SW480 (cell line): ENCODE measurements around the gene HSPBAP1.
"Not testable (repeated sequence)": the region's sequence is repeated elsewhere in the genome, so short reads cannot be mapped to it uniquely, and the experiment has no call there.

Experiments used
- DNase-seq: peaks from one replicate; pipeline ENCODE4 v3.0.0-alpha.2; 2016; ENCODE audit warnings: low spot score

HSPBAP1 gene

DNA sequence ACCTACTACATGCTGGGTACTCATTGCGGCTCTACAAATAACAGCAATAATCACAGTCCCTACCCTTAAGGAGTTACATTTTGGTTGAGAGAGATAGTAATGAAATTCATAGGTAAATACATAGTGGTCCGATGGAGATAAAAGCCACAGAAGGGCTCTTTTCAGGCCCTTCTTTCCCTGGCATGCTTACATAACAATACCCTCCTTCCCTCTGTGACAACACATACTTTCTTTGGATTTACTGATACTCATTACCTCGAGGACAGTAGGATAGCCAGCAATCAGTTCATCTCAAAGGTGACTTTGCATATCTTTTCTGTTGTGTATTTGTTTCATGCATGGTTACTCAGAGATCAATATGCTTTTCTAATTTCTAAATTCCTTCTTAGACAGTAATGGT lies 54.5 kb downstream of the HSPBAP1 start:
- no peak for DNase-seq

GRCh38 chr3:122732682-122733525 lies 60.7 kb downstream of the HSPBAP1 start:
- DNase-seq, result not testable (repeated sequence)

DNA sequence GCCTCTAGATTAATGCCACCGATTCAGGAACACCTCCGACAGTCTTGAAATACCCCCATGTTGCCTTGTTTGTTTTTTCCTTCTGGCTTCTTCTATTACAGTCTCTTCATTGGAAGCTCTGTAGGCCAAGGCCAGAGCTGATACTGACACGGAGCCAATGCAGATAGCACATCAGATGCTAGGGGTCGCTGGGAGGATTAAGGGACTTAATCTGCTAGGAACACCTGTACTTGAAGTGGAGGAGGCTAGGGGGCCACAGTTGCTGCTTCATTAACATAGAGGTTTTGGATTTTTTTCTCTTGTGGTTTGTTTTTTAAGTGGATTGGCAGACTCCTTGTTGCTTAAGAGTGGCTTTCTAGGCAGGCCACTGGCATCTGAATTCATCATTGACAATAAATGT lies 63.4 kb downstream of the HSPBAP1 start:
- no peak for DNase-seq

GRCh38 chr3:122728756-122729514 lies 64.7 kb downstream of the HSPBAP1 start:
- DNase-seq, result no peak

DNA sequence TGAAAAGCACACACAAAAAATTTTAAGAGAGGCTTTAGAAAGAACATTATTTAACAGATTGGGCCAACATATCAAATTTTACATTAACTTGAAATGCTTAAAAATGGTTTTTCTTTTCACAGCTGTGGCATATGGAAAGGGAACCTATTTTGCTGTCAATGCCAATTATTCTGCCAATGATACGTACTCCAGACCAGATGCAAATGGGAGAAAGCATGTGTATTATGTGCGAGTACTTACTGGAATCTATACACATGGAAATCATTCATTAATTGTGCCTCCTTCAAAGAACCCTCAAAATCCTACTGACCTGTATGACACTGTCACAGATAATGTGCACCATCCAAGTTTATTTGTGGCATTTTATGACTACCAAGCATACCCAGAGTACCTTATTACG lies 65.4 kb downstream of the HSPBAP1 start:
- no peak for DNase-seq

- no peak for DNase-seq
Observed at GRCh38 chr3:122727766-122728165, 65.9 kb downstream of the HSPBAP1 start.

GRCh38 chr3:122727294-122727693 lies 66.3 kb downstream of the HSPBAP1 start:
- no peak for DNase-seq

GRCh38 chr3:122725106-122725505 lies 68.5 kb downstream of the HSPBAP1 start:
- DNase-seq, result no peak

DNA sequence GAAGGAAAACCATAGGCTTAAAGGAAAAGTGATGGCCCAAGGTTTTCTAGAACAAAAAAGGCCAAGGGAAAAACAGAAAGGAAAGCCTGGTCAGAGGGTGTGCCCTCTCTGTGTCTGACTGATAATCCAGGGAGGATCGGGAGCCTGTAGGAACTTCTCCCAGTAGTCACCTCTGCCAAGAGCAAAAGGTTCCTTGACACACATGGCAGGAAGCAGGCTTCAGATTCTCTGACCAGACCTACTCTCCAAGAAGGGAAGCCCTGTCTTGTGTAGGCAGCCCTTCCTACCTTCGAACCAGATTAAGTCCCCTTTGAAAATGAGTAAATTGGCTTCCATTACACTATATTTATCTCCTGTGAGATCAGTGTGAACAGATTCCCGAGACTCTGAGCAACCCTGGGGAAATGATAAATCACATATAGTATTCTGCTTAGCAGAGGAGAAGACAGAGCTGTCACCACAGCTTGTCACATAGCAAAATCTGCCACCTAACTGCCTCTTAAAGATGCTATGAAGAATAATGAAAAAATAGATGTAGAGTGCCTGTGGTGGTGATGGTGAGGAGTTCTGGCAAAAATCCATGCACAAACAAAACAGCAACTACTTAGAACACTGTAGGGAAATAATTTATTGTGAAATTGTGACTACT lies 74.2 kb downstream of the HSPBAP1 start:
- no peak for DNase-seq

DNA sequence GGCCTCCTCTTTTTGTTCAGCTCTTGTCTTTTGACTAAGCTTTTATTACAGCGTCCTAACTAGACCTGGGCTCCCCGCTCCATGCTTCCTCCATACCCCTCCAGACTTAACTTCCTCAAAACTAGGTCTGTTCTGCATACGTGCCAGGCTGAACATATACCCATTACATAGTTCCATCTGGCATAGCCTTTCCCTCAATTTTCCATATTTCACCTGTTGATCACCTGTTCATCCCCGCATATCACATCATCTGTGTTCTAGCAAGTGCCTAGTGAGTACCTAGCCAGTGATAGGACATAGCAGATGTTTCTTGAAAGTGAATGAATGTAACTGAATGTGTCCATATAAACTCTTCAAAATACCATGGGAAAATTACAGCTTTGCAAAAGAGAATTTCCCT lies 77.0 kb downstream of the HSPBAP1 start:
- no peak for DNase-seq

DNA sequence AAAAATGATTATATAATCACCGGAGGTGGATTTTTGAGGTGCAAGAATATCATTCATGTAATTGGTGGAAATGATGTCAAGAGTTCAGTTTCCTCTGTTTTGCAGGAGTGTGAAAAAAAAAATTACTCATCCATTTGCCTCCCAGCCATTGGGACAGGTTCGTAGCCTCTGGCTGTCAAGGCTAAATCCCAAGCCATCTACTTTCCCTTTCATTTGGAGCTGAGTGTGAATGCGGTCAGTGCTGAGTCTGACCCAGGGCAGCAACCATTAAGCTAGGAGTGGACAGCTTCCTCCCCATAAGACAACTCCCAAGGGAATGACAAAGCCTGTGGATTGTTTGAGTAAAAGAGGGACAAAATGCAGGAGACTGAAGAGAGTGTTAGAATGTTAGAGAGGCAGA lies 79.4 kb downstream of the HSPBAP1 start:
- no peak for DNase-seq

GRCh38 chr3:122710616-122711251 lies 82.9 kb downstream of the HSPBAP1 start:
- DNase-seq, result not testable (repeated sequence)

- no peak for DNase-seq
Observed at GRCh38 chr3:122705379-122705778, 88.3 kb downstream of the HSPBAP1 start.

GRCh38 chr3:122700193-122700592 lies 93.4 kb downstream of the HSPBAP1 start:
- DNase-seq, result no peak

DNA sequence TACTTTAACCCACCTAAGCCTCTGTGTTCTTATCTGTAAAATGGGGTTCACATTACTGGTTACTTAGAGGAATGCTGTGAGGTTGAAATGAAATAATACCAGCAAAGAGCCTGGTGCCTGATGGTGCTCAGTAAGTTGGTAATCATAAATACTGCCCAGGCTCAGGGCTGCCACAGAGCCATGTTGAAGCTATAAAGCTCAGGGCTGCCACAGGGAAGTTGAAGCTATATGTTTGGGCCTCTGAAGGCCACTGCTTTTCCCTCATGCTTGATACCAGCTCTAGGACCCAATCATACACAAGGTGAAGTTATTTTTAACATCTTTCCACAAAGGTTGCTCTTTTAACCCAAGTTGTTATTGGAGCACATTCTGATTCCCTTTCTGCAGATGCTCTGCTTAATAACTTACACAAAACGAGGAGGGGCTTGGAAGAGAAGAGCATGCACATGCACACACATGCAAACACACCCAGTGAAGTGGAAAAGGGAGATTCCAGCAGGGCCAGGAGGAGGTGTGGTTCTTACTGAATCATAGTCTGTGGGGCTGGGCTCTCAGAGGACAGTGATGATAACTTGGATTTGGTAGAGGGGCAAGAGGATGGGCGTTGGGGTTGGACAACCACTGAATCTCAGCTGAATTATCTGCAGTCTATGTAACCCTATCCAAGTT lies 95.5 kb downstream of the HSPBAP1 start:
- DNase-seq, result no peak

DNA sequence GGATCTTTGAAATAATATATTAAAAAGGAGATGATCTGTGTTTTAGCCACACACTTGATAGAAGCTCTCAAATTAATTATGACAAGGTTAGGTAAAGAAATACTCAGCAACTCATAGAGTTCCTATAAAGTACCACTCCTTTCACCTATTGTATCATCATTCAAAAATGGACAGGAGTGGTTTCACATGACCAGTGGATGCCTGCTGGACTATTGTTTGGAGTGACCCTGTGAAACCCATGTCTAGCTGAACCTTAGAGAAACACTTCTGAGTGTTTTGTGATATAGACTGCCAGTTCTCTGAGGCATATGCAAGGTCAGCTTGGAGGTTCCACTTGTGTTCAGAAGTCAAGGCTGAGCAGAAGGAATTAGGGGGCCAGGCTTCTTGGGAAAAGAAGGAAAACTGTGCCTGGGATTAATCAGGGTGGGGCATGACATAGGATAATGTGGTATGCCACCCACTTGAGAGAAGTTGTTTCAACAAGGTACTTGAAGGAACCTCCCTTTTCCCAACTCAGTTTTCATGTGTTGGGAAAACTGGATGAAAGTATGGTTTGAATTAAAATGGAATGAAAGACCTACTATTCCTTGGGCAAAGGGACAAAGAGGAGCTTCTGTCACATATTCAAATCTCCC lies 97.6 kb downstream of the HSPBAP1 start:
- DNase-seq, result no peak

DNA sequence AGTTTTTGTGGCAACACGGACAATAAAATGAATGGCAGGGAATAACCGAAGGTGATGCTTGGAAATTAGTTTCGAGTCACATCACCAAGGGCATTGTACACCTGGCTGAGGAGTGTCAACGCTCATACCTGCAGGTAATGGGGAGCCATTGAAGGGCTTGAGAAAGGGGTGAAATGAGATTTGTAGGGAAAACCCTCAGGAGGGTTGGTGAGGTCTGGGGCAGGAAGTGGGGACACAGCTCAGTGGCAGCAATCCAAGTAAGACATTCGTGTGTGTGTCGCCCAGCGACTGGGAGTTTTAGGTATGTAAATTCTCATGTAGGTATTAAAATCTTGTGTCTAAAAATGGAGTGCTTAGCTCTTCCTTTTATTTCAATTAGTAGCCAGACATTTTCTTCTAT lies 98.7 kb downstream of the HSPBAP1 start:
- DNase-seq, result no peak

- DNase-seq, result no peak
Observed at GRCh38 chr3:122692674-122693073, 101.0 kb downstream of the HSPBAP1 start.

GRCh38 chr3:122691195-122691594 lies 102.4 kb downstream of the HSPBAP1 start:
- no peak for DNase-seq

- DNase-seq, result no peak
Observed at GRCh38 chr3:122690096-122690495, 103.5 kb downstream of the HSPBAP1 start.
